Keratinocyte (primary cell): ENCODE measurements around the gene UPB1. TPM values are rescaled to one million over a fixed set of nuclear protein-coding genes. Genes with fewer than 3 reads are reported as not detected.

Source experiments
- DNase-seq: peaks from one replicate; pipeline ENCODE4 v3.0.0-alpha.2; 2011; ENCODE audit warnings: low read depth, missing footprints, low spot score
- FAIRE-seq: peaks from 2 replicates; lab custom pipeline; 2011; peaks lifted over from hg19 to GRCh38; lab: Jason Lieb, UNC
- H2AFZ ChIP-seq: 2 replicates; pipeline ENCODE4 v1.6.0; 2012; ENCODE audit warnings: low read length, control low read depth, inconsistent platforms; ENCODE audit not compliant: control insufficient read depth
- H3K27ac ChIP-seq: 2 replicates; pipeline ENCODE4 v1.5.1; 2011; ENCODE audit warnings: low read length; ENCODE audit not compliant: control insufficient read depth, insufficient read depth
- H3K27me3 ChIP-seq: 3 replicates; pipeline ENCODE4 v1.6.0; 2011; ENCODE audit warnings: low read length; ENCODE audit not compliant: control insufficient read depth, insufficient read depth; ENCODE audit errors: extremely low read depth
- H3K36me3 ChIP-seq, 2 experiments: 2 replicates in 1 of 2; 3 replicates in 1 of 2; pipeline ENCODE4 v1.5.1; 2011; ENCODE audit warnings: low read length in 2 of 2, mild to moderate bottlenecking in 1 of 2; ENCODE audit not compliant: control insufficient read depth in 2 of 2, insufficient read depth in 2 of 2; ENCODE audit errors: extremely low read depth in 1 of 2
- H3K4me1 ChIP-seq: 3 replicates; pipeline ENCODE4 v1.5.1; 2011; ENCODE audit warnings: low read length; ENCODE audit not compliant: control insufficient read depth, insufficient read depth; ENCODE audit errors: extremely low read depth
- H3K4me2 ChIP-seq: 3 replicates; pipeline ENCODE4 v1.6.0; 2011; ENCODE audit warnings: low read depth, low read length; ENCODE audit not compliant: control insufficient read depth, insufficient read depth; ENCODE audit errors: extremely low read depth
- H3K4me3 ChIP-seq, 3 experiments: fragments of 200-600 bp in 1 of 3; sonication (generic) in 1 of 3; 2 replicates in 2 of 3; 3 replicates in 1 of 3; pipeline ENCODE4 v1.5.1; 2011 to 2016; ENCODE audit warnings: low read length in 3 of 3, mild to moderate bottlenecking in 3 of 3, control low read depth in 2 of 3, inconsistent platforms in 1 of 3, low read depth in 1 of 3, mixed read lengths in 1 of 3, mixed run types in 1 of 3, moderate library complexity in 1 of 3; ENCODE audit not compliant: control insufficient read depth in 2 of 3, insufficient read depth in 2 of 3; ENCODE audit errors: extremely low read depth in 1 of 3
- H3K79me2 ChIP-seq: 2 replicates; pipeline ENCODE4 v1.6.0; 2012; ENCODE audit warnings: low read length; ENCODE audit not compliant: control insufficient read depth, insufficient read depth
- H3K9ac ChIP-seq: 3 replicates; pipeline ENCODE4 v1.6.0; 2011; ENCODE audit warnings: low read length; ENCODE audit not compliant: control insufficient read depth, insufficient read depth; ENCODE audit errors: extremely low read depth
- H3K9me1 ChIP-seq: 3 replicates; pipeline ENCODE4 v1.6.0; 2011; ENCODE audit warnings: low read length; ENCODE audit not compliant: control insufficient read depth, insufficient read depth; ENCODE audit errors: extremely low read depth
- H3K9me3 ChIP-seq: 2 replicates; pipeline ENCODE4 v1.5.1; 2012; ENCODE audit warnings: low read depth, low read length; ENCODE audit not compliant: control insufficient read depth
- H4K20me1 ChIP-seq: 3 replicates; pipeline ENCODE4 v1.6.0; 2011; ENCODE audit warnings: low read length; ENCODE audit not compliant: control insufficient read depth, insufficient read depth; ENCODE audit errors: extremely low read depth
- CTCF ChIP-seq, 3 experiments: IDR thresholded peaks in 1 of 3; conservative IDR thresholded peaks in 1 of 3; optimal IDR thresholded peaks in 1 of 3; 2 replicates in 2 of 3; 3 replicates in 1 of 3; pipeline versions ENCODE3 to v1.5.1; 2011; ENCODE audit warnings: low read length in 3 of 3, mild to moderate bottlenecking in 3 of 3, moderate library complexity in 2 of 3, control low read depth in 1 of 3, inconsistent platforms in 1 of 3; ENCODE audit not compliant: insufficient read depth in 2 of 3; ENCODE audit errors: extremely low read depth in 1 of 3
- EZH2 ChIP-seq: IDR thresholded peaks from one replicate; pipeline ENCODE4 v1.6.1; 2012; ENCODE audit warnings: inconsistent platforms, mild to moderate bottlenecking, low read length, moderate library complexity
- dilution Hi-C: fragments of 300-500 bp; cut with MboI; formaldehyde crosslinking; loops from one replicate; pipeline ENCODE4 v1.7.0; 2020; ENCODE audit warnings: low sequenced_read_pairs; ENCODE audit not compliant: extremely low pct_ligation_motif_present
- polyA plus RNA-seq, 5 experiments: library from polyadenylated mRNA; depleted of rRNA in 3 of 5; stranded (reverse) in 3 of 5; stranded (forward) in 1 of 5; unstranded in 1 of 5; fragments of >200 nt; gene quantifications; 1 replicate in 1 of 5; 2 replicates in 3 of 5; 3 replicates in 1 of 5; pipeline versions ENCODE4 v1.2.1 to v1.2.3, GENCODE V29; 2011 to 2012; ENCODE audit warnings: missing spikeins in 2 of 5, low read depth in 1 of 5, low replicate concordance in 1 of 5

UPB1 gene
- polyA plus RNA-seq, 1 donor (not counting 4 experiments of a cell fraction or from before 2014, with no cell fraction given), result not detected

- Histone ChIP-seq H3K4me1 (peaks cover 14% of the 10 kb centered on the region), H3K27me3 (no peaks in the 10 kb centered on the region), H3K27ac (no peak overlapping the region), H3K36me3 (no peaks in the 10 kb centered on the region), H4K20me1 (no peaks in the 10 kb centered on the region), H2AFZ (no peak overlapping the region), H3K9ac (no peak overlapping the region), H3K79me2 (no peaks in the 10 kb centered on the region), H3K9me3 (no peaks in the 10 kb centered on the region), H3K4me3 (no peak overlapping the region), H3K9me1 (no peaks in the 10 kb centered on the region), H3K4me2 (no peak overlapping the region)
- TF ChIP-seq EZH2, result no peak
- TF ChIP-seq CTCF (optimal IDR thresholded peaks at IDR 0.05 in 1 of 3, IDR thresholded peaks at IDR 0.05 in 1 of 3, conservative IDR thresholded peaks at IDR 0.05 in 1 of 3; ENCODE audit: extremely low read depth in 1 of 3, insufficient read depth in 2 of 3, low read length in 3 of 3), result no peak
- dilution Hi-C loops, result no loop called here
- FAIRE-seq, result no peak
- DNase-seq, result no peak
These were observed 28.3 kb upstream of the UPB1 start for GRCh38 chr22:24466716-24467328.

- DNase-seq (no peak), FAIRE-seq (no peak)
- no peaks in the 10 kb centered on the region for H3K79me2 ChIP-seq
- H3K4me2 ChIP-seq, result no peak overlapping the region
- H3K9ac ChIP-seq, result no peak overlapping the region
- no peak overlapping the region for H3K4me3 ChIP-seq
- TF ChIP-seq CTCF (optimal IDR thresholded peaks at IDR 0.05 in 1 of 3, IDR thresholded peaks at IDR 0.05 in 1 of 3, conservative IDR thresholded peaks at IDR 0.05 in 1 of 3; ENCODE audit: extremely low read depth in 1 of 3, insufficient read depth in 2 of 3, low read length in 3 of 3) (no peak), EZH2 (no peak)
- H3K9me1 ChIP-seq, result no peaks in the 10 kb centered on the region
- no peak overlapping the region for H3K27ac ChIP-seq
- dilution Hi-C loops, result no loop called here
- no peak overlapping the region for H2AFZ ChIP-seq
- no peaks in the 10 kb centered on the region for H4K20me1 ChIP-seq
- no peaks in the 10 kb centered on the region for H3K27me3 ChIP-seq
- H3K36me3 ChIP-seq, result no peaks in the 10 kb centered on the region
- no peaks in the 10 kb centered on the region for H3K9me3 ChIP-seq
- H3K4me1 ChIP-seq, result peaks cover 14% of the 10 kb centered on the region
These were observed 27.8 kb upstream of the UPB1 start for GRCh38 chr22:24467340-24467739.
